A673 (cell line): ENCODE data around the gene FAM120A. TPM values are rescaled to one million over a fixed set of nuclear protein-coding genes. Genes with fewer than 3 reads are reported as not detected.

ENCODE experiments used
- BruUV-seq: library from RNA; stranded (reverse); fragments of 400-500 nt; replicated peaks from 2 replicates; lab custom pipeline; 2021; lab: Mats Ljungman, UMichigan
- CTCF ChIA-PET: fragments of 300-600 bp; sonication (Branson Sonifier 250); formaldehyde crosslinking; loops from one replicate; lab custom pipeline; 2022; ENCODE audit warnings: antibody characterized with exemption; lab: Charles Lee
- POLR2A ChIA-PET: fragments of 300-600 bp; sonication (Branson Sonifier 250); formaldehyde crosslinking; loops from one replicate; lab custom pipeline; 2022; ENCODE audit warnings: antibody characterized with exemption; ENCODE audit not compliant: low non-redundant PET; lab: Charles Lee
- DNase-seq: peaks from one replicate; pipeline ENCODE4 v3.0.0-alpha.2; 2015; ENCODE audit warnings: low spot score
- H3K27ac ChIP-seq: fragments of 200-600 bp; sonication (generic); 2 replicates; pipeline ENCODE4 v1.5.1; 2016; ENCODE audit warnings: mixed run types, low read depth, mild to moderate bottlenecking, mixed read lengths, antibody characterized with exemption, low read length; ENCODE audit not compliant: poor library complexity, severe bottlenecking
- H3K27me3 ChIP-seq: fragments of 200-600 bp; sonication (generic); replicated peaks from 2 replicates; pipeline ENCODE4 v1.6.1; 2017; ENCODE audit warnings: mixed run types, low read depth, mild to moderate bottlenecking, mixed read lengths, antibody characterized with exemption, low read length; ENCODE audit not compliant: insufficient read depth, poor library complexity
- H3K36me3 ChIP-seq: fragments of 200-600 bp; sonication (generic); 2 replicates; pipeline ENCODE4 v1.6.1; 2016; ENCODE audit warnings: mixed run types, mild to moderate bottlenecking, mixed read lengths, antibody characterized with exemption, low read length; ENCODE audit not compliant: insufficient read depth, poor library complexity, severe bottlenecking
- H3K4me1 ChIP-seq: fragments of 200-600 bp; sonication (generic); 2 replicates; pipeline ENCODE4 v1.6.1; 2017; ENCODE audit warnings: mixed run types, mild to moderate bottlenecking, mixed read lengths, antibody characterized with exemption, low read length; ENCODE audit not compliant: insufficient read depth, poor library complexity, severe bottlenecking
- H3K4me3 ChIP-seq: fragments of 200-600 bp; sonication (generic); 2 replicates; pipeline ENCODE4 v1.5.1; 2016; ENCODE audit warnings: low read depth, mixed run types, mild to moderate bottlenecking, mixed read lengths, low read length; ENCODE audit not compliant: poor library complexity, severe bottlenecking
- H3K9me3 ChIP-seq: fragments of 200-600 bp; sonication (generic); 2 replicates; pipeline ENCODE4 v1.6.1; 2016; ENCODE audit warnings: mixed run types, low read depth, mild to moderate bottlenecking, mixed read lengths, antibody characterized with exemption, low read length; ENCODE audit not compliant: poor library complexity, severe bottlenecking
- CTCF ChIP-seq: fragments of 300-800, 200-600 bp; sonication (generic); conservative IDR thresholded peaks from 2 replicates; pipeline ENCODE4 v1.5.1; 2017; ENCODE audit warnings: low read depth, mild to moderate bottlenecking, antibody characterized with exemption, low read length, moderate library complexity, mixed read lengths
- EZH2 ChIP-seq: fragments of 200-600 bp; sonication (generic); IDR thresholded peaks from 2 replicates; pipeline ENCODE4 v1.6.1; 2017; ENCODE audit warnings: borderline replicate concordance, low read depth, mild to moderate bottlenecking, mixed read lengths, antibody characterized with exemption, low read length; ENCODE audit not compliant: poor library complexity, severe bottlenecking
- intact Hi-C: fragments of 100-400 bp; cut with micrococcal nuclease; formaldehyde crosslinking; loops from one replicate; pipeline ENCODE4 v1.10.0; 2022; ENCODE audit not compliant: unreplicated experiment
- total RNA-seq: library from RNA; stranded (reverse); gene quantifications from 2 replicates; pipeline ENCODE4 v1.2.3, GENCODE V29; 2021

FAM120A gene
- total RNA-seq, 1 experiment from 2014 or later: 91.0 TPM

GRCh38 chr9:93513606-93514005 is 62.1 kb downstream of the FAM120A start:
- BruUV-seq: no TSS peak
- Histone ChIP-seq H3K4me1 (no peaks in the 10 kb centered on the region), H3K4me3 (no peak overlapping the region), H3K36me3 (peaks cover 14% of the 10 kb centered on the region), H3K9me3 (no peaks in the 10 kb centered on the region), H3K27me3 (no peaks in the 10 kb centered on the region), H3K27ac (no peak overlapping the region)
- POLR2A ChIA-PET: no interaction called here
- CTCF ChIA-PET: no interaction called here
- TF ChIP-seq CTCF (no peak), EZH2 (no peak)
- no peak for DNase-seq
- intact Hi-C loops: no loop called here

- no peak for DNase-seq
- POLR2A ChIA-PET: no interaction called here
Observed at GRCh38 chr9:93517331-93517730, 65.8 kb downstream of the FAM120A start.

GRCh38 chr9:93520523-93520922 is 69.0 kb downstream of the FAM120A start:
- peaks cover 18% of the 10 kb centered on the region for H3K36me3 ChIP-seq
- TF ChIP-seq CTCF: no peak
- no peak for TF ChIP-seq EZH2
- no peak for DNase-seq
- H3K4me1 ChIP-seq: no peaks in the 10 kb centered on the region
- ChIA-PET POLR2A (no interaction called here), CTCF (no interaction called here)
- no peaks in the 10 kb centered on the region for H3K9me3 ChIP-seq
- no peak overlapping the region for H3K4me3 ChIP-seq
- no peak overlapping the region for H3K27ac ChIP-seq
- H3K27me3 ChIP-seq: no peaks in the 10 kb centered on the region
- BruUV-seq: no TSS peak
- intact Hi-C loops: no loop called here

More at GRCh38 chr9:93517331-93517730, 65.8 kb downstream of the FAM120A start:
- Histone ChIP-seq H3K27me3 (no peaks in the 10 kb centered on the region), H3K27ac (no peak overlapping the region), H3K4me3 (no peak overlapping the region), H3K4me1 (no peaks in the 10 kb centered on the region), H3K9me3 (no peaks in the 10 kb centered on the region), H3K36me3 (peaks cover 18% of the 10 kb centered on the region)
- intact Hi-C loops: no loop called here
- CTCF ChIA-PET: no interaction called here
- no peak for TF ChIP-seq CTCF
- TF ChIP-seq EZH2: no peak
- no TSS peak for BruUV-seq
